C4-2B (cell line): ENCODE data around the gene ALOX5.

Experiments used
- ZFX ChIP-seq: fragments of 450-650 bp; IDR thresholded peaks from 2 replicates; pipeline ENCODE4 v1.6.1; 2017
- TF ChIP-seq, protein P1 (sequence below): fragments of 450-650 bp; conservative IDR thresholded peaks from 2 replicates; pipeline ENCODE4 v1.5.1; 2017; ENCODE audit warnings: mild to moderate bottlenecking

DNA sequence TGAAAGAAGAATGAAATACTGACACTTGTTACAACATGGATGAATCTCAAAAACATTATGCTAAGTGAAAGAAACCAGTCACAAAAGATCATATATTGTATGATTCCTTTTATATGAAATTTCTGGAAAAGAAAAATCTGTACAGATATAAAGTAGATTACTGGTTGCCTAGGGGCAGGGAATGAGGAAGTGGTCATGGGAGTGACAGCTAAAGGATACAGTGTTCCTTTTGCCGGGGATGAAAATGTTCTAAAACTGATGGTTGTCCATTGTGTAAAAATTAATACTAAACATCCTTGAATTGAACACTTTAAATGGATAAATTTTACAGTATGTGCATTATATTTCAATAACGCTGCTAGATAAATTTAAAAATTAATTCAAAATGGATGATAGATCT is 25.1 kb downstream of the ALOX5 start:
- TF ChIP-seq, protein P1, sequence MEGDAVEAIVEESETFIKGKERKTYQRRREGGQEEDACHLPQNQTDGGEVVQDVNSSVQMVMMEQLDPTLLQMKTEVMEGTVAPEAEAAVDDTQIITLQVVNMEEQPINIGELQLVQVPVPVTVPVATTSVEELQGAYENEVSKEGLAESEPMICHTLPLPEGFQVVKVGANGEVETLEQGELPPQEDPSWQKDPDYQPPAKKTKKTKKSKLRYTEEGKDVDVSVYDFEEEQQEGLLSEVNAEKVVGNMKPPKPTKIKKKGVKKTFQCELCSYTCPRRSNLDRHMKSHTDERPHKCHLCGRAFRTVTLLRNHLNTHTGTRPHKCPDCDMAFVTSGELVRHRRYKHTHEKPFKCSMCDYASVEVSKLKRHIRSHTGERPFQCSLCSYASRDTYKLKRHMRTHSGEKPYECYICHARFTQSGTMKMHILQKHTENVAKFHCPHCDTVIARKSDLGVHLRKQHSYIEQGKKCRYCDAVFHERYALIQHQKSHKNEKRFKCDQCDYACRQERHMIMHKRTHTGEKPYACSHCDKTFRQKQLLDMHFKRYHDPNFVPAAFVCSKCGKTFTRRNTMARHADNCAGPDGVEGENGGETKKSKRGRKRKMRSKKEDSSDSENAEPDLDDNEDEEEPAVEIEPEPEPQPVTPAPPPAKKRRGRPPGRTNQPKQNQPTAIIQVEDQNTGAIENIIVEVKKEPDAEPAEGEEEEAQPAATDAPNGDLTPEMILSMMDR, result no peak
- TF ChIP-seq ZFX, result no peak
